ENCODE data around the gene ENOX1.

- TF ChIP-seq CTCF (IDR thresholded peaks at IDR 0.05) (no peak), POLR2A (IDR thresholded peaks at IDR 0.05) (no peak), POLR2AphosphoS5 (IDR thresholded peaks at IDR 0.05) (no peak)
Observed at GRCh38 chr13:43431841-43432240, 354.9 kb downstream of the ENOX1 start.
